CD4-positive, alpha-beta T cell treated with Interferon alpha-2 for 1 hour (primary cell): Measurements from ENCODE around the gene ATL1.
"Not testable (repeated sequence)": the region's sequence is repeated elsewhere in the genome, so short reads cannot be mapped to it uniquely, and the experiment has no call there.

Experiments
- DNase-seq, 2 donors: peaks; one replicate each; pipeline ENCODE4 v3.0.0-alpha.2; 2020 to 2022

ATL1 gene

GRCh38 chr14:50664579-50664978 is 104.6 kb downstream of the ATL1 start:
- DNase-seq = not testable (repeated sequence)

- DNase-seq = not testable (repeated sequence)
These were observed 105.4 kb downstream of the ATL1 start for GRCh38 chr14:50665300-50665699.

- peak; percentile 26 to 29 for DNase-seq
These were observed 107.1 kb downstream of the ATL1 start for GRCh38 chr14:50666772-50667683.

GRCh38 chr14:50667684-50667995 is 107.7 kb downstream of the ATL1 start:
- DNase-seq = peak; percentile 38

- DNase-seq = peak; percentile 51 to 62
These were observed 108.3 kb downstream of the ATL1 start, which contains the start of gene SAV1 for GRCh38 chr14:50667996-50668825. Gene SAV1 (minus strand): TSS chr14:50668306. CDS start chr14:50667967, 339 bp downstream.

- DNase-seq = no peak
These were observed 108.8 kb downstream of the ATL1 start for GRCh38 chr14:50668826-50669143.

GRCh38 chr14:50669441-50669986 is 109.6 kb downstream of the ATL1 start:
- DNase-seq = no peak

- DNase-seq = no peak
These were observed 110.4 kb downstream of the ATL1 start for GRCh38 chr14:50670196-50670865.

- DNase-seq = no peak
These were observed 110.9 kb downstream of the ATL1 start for GRCh38 chr14:50670866-50671256.

GRCh38 chr14:50675597-50675996 is 115.7 kb downstream of the ATL1 start:
- DNase-seq = no peak

GRCh38 chr14:50676814-50677516 is 117.0 kb downstream of the ATL1 start:
- DNase-seq = no peak

- no peak for DNase-seq
These were observed 117.7 kb downstream of the ATL1 start for GRCh38 chr14:50677527-50678063.

GRCh38 chr14:50678163-50678562 is 118.2 kb downstream of the ATL1 start:
- no peak for DNase-seq

GRCh38 chr14:50679674-50680073 is 119.7 kb downstream of the ATL1 start:
- DNase-seq = no peak
